HG02623 (cell line): ENCODE results near the gene CETN3.
"Not testable (repeated sequence)": the region's sequence is repeated elsewhere in the genome, so short reads cannot be mapped to it uniquely, and the experiment has no call there.

Experiments
- ATAC-seq: cut with Tn5 transposase; IDR thresholded peaks from one replicate; pipeline ENCODE4 v1.9.1; 2021; ENCODE audit warnings: moderate library complexity; ENCODE audit not compliant: unreplicated experiment

CETN3 gene

DNA sequence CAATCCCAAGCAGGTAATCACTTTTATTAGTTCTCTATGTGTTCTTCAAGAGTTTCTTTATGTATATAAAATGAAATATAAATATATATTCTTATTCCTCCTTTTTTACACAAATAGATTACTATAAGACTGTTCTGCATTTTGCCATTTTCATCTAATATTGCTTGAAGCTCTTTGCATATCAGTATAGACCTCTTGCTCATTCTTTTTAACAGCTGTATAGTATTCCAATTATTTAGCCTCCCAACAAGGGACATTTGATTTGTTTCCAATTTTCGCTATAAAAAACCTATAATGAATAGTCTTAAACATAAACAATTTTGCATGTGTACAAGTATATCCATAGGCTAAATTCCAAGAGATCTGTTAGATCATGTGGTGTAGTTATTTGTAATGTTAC is 25.2 kb downstream of the CETN3 start:
- ATAC-seq = no peak

DNA sequence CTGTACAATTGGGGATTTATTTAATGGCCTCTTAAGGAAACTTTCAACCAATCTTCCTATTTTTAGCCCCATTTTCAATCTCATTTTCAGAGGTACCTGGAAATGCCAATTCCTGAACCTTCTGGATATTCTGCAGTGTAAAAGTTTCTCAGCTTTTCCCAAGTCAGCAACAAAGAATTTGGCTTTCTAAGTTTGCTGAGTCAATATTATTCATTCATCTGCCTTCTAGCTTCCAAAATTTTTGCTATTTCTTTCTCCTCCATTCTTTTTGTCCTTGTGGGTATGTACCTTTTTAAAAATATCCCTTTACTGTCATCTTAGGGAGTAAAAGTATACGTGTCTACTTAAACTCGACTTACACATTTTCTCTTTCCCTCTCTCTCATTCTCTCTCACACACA is 25.7 kb downstream of the CETN3 start:
- no peak for ATAC-seq

DNA sequence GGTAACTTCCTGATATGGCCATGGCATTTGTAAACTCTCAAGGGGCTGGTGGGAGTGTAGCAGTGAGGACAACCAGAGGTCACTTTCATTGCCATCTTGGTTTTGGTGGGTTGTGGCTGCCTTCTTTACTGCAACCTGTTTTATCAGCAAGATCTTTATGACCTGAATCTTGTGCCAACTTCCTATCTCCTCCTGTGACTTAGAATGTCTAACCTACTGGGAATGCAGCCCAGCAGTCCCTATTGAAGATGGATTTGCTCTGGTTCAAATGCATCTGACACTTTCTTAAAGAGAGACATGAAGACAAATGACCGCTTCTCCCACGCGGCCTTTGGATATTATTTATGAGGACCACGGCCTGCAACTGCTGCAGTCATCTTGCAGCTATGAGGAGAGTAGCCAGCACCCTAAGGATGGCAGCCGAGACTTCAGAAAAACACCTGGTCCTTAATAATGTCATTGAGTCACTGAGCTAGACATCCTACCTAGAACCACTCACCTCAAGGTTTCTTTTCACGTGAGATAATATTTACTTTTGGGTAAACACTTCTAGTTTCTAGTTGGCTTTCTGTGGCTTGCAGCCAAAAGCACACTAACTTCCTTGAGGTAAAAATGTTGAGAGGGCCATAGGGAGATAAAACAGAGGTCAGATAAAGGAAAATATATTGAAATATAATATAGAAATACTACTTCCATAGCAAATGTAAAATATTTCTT is 28.2 kb downstream of the CETN3 start:
- no peak for ATAC-seq

DNA sequence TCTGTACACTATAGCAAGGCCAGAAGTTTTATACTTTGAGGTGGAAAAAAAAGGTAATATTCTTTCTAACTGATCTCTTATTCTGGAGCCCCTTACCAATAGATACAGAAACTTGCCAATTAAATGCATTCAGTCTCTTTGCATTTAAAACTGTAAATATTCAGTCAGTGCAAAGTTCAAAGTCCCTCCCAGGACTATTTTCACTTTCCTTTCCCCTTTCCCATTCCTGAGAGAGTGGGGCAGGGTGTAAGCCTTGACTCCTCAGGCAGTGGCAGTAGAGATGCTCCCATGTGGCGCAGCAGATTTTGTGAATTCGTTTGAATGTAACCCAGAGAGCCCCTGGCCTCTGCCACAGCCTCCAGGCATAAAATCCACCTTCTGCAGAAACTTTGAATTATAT is 29.9 kb downstream of the CETN3 start:
- ATAC-seq = no peak

DNA sequence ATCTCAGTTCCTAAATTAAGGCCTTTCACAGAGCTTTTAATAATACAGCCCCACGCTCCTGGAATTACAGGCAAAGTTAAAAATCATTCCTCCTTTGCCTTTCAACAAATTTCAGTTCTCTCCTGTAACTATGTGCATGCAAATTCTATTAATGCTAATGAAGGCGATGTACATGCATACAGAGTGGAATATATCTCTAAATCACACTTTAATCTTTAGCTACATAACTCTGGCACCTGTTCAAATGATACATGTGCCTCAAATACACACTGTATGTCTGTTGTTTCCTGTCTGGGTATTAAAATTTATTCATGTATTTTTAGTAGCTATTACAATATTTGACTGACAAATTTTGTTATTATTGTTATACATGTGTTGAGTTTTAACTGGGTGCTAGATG is 30.8 kb downstream of the CETN3 start:
- ATAC-seq = no peak

DNA sequence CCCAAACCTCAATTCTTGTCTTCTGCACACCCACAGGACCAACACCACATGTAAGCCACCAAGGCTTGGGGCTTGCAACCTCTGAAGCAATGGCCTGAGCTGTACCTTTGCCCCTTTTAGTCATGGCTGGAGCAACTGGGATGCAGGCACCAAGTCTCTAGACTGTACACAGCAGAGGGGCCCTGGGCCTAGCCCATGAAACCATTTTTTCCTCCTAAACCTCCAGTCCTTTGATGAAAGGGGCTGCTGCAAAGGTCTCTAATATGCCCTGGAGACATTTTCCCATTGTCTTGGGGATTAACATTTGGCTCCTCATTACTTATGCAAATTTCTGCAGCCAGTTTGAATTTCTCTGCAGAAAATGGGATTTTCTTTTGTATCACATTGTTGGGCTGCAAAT is 38.3 kb downstream of the CETN3 start:
- not testable (repeated sequence) for ATAC-seq

DNA sequence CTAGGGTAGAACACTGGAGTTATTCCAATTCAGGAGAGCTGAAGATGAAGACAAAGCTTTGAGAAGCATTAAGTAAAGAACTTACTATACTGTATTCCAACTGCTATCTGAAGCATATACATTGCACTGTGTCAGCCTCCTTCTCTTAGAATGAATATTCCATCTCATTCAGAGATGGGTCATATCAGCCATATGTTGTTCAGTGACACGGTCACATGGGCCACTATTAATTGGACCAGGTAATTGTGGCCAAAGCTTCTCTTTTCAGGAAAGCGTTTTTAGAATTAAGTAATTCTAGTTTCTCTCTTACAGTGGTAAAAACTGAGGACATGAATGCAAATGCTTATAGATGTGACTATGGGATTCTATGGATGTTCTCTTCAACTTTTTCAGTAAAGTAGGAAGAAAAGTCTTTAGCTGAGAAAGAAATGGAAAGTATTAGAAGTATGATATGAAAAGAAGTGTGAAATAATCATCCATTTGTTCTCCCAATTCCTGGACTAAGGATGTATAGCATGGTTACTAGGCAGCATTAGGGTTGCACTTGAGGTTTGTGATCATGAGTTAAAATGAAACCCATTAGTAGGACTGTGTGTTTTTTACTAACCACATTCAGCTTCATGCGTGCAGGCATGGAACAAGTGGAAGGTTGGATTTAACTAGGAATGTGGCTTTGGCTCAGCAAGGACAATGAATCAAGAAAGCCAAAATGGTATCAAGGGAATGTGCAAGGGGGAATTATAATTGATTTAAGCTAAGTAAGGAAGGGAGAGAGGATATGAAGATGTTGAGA is 40.9 kb downstream of the CETN3 start:
- ATAC-seq = peak; percentile 88

DNA sequence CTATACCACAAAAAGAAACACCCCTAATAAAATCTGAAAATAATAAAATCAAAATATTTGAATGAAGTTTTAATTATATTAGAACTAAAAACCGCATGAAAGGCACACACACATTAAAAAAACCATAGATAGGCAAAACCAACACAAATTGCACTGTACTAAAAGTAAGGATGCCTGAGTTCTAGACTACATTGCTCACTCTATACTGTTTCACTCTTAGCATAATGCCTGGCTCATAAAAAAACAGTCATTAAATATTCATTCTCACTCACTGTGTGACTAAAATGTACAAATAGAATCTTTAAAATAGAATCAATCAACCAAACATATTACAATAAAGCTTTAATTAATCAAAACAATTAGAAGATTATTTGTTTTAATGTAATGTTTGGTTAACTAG is 41.7 kb downstream of the CETN3 start:
- ATAC-seq = no peak

DNA sequence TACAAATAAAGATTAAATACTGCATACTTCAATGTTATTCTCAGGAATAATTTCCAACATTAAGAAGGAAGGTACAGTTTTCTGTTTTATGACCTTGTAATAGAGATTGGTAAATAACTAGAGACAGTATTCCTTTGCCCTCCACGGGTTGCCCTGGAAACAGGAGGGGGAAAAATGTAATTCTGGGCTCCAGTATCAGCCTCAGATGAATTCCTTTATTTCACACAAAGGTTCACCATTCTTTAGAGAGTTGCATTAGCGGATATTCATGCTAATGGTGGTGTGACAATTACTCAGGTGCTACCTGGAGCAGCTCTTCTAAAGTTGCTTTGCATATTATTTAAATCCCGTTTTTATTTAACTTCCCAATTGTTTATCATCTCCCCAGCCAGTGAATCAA is 42.6 kb downstream of the CETN3 start:
- ATAC-seq = no peak

DNA sequence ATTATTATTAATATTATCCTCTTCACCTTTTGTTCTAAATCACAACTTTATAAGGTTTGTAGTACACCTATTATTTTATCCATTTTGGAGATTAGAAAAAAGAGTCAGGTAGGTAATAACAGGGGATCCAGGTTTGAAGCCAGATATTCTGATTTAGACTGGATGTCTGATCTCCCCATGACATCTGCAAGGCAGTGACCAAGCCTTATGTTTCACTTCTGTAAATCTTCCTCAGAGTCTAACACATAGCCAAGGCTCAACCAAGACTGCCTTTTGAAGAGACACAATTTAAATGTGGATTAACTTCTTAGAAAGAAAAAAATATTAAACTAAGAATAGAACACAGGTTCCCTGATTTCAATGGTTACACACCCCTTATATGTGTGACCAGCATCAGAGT is 44.2 kb downstream of the CETN3 start:
- ATAC-seq = no peak

DNA sequence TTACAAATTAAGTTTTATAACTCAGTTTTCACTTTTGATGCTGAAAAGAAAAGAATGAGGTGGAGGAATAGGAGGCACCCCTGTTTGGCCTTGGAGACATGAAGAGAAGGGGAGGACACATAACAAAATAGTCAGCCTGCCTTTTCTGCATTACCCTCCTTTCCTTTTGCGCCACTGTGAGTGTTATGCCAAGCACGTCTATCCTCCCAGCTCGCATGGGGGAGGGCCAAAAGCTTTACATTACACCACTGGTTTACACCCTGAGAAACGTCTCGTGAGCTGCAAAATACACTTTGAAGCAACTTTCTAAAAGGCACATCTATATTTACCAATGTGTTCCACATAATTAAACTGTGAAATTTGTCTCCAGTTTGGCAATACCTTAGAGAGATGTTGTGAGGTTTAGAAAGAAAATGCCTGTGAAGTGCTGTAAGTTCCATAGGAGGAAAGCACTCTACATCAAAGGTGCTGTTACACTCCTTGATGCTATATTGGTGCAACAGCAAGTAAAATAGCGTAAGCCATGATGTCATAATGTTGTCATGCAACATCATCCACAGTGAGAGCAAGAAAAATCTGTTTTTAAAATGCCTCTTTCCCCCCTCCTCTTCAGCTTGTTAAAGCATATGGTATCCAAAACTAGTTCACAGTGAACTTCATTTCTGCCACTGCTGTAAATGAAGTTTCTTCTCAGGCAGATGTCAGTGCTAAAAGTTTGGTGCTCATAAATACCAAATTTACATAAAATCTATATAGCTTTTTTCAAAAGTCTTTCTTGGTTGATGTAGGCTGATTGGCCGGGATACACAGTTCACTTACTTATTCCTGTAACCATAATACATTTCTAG is 50.3 kb downstream of the CETN3 start:
- no peak for ATAC-seq

DNA sequence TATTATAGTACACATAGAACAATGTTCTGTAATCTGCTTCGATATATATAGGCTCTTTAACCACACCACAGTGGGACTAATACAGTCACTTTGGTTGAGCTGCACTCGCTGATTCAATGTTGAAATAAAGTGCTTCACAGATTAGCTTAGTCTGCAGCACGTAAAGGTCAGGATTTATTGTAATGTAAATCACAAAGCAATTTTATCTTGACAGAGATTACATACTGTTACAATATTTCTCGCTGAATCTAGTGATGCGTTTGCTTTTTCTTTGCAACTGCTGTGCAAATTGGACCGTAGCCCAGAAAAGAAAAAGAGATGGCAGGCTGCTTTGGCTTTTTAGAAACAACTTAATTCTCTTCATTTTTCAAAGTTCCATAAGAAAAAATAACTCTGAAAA is 52.9 kb downstream of the CETN3 start:
- ATAC-seq = no peak

DNA sequence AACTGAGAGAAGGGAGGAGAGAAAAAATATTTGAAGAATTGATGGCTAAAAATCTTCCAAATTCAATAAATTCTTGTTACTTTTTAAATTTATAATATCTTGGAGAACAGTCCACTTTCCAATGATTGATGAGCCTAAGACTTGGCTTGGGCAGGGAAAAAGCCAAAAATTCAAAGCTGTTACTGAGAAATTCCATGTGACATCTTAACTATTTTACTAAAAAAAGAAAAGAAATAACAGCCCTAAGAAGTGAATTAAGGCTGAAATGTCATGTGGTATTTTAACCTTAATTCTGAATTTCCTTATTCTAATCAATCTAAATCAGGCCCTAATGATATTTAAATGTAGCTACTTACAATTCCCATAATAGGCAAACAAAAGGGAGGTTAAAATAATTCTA is 53.4 kb downstream of the CETN3 start:
- no peak for ATAC-seq

DNA sequence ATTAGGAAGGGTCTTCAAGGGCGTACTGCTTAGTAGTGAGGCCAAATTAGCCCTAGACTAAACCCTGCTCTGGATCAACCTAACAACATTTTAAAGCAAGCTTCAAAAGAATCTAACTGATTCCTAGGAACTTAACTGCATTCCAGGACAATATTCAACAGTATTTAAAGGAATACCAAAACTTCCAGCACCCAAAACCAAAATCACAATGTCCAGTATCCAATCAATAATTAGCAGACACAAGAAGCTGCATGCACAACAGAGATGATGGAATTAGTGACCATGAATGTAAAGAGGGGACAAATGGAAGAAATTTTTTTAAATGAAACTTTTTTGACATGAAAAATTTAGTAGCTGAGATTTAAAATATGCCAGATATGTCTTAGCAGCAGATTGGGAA is 53.9 kb downstream of the CETN3 start:
- ATAC-seq = no peak

DNA sequence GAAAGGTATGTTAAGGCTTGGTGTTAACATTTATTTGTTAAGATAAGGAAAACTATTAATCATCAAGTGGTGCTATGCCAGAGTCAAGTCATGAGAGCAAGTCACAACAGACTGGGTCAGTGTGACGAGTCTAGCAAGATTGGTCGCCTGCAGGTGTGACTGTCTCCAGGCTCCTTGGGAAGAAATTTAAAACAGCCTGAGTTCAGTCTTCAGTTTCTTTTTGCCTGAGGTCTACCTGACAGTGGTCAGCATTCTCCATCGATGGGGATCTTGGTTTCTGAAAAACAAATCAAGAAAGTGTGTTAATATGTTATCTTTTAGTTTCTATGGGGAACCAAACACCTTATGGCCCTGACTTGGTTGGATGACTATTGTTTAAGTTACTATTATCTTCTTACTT is 56.3 kb downstream of the CETN3 start:
- ATAC-seq = peak; percentile 77

DNA sequence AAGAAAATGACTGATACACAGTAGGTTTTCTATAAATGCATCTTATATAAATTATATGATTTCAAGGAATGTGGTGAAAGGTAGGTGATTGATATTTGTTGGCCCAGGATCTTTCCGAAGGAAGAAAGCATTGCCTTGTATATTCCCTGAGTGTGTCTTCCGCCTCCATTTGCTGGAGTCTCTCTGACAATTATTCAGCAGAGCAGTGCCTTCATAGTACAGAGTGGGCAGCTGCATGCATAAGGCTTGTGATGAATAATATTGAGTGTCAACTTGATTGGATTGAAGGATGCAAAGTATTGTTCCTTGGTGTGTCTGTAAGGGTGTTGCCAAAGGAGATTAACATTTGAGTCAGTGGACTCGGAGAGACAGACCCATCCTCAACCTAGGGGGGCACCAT is 58.5 kb downstream of the CETN3 start:
- no peak for ATAC-seq

DNA sequence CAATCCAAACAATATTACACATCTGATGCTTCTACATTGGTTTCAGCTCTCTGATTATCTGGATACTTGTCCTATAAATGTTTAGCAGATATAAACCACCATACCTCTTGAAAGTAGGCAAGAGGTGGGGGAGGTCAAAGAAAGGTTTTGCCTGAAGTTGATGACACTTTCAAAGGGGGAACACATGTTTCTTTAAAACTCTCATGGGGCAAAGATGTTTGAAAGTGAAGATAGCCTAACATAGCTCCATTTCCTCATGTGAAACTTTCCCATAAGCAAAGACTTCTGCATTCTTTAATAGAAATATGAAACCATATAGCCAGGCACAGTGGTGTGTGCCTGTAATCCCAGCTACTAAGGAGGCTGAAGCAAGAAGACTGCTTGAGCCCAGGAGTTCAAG is 62.1 kb downstream of the CETN3 start:
- peak; percentile 48 for ATAC-seq

DNA sequence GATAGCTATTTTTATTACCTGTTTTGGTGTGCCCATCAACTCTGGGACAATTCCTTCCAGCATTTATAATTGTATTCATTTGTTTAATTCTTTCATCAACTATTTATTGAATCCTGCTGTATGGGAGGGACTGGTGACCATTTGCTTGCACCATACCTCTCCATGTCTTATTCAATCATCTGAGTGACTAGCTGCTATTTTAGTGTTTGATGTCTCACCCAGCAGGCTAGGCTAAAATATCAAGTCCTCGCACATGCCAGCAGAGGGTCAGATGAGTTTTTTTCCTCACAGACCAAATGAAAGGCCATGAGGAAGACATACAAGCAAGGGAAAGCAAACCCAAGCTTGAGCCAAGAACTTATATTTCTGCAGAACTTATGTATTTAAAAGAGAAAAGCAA is 63.9 kb downstream of the CETN3 start:
- ATAC-seq = no peak

DNA sequence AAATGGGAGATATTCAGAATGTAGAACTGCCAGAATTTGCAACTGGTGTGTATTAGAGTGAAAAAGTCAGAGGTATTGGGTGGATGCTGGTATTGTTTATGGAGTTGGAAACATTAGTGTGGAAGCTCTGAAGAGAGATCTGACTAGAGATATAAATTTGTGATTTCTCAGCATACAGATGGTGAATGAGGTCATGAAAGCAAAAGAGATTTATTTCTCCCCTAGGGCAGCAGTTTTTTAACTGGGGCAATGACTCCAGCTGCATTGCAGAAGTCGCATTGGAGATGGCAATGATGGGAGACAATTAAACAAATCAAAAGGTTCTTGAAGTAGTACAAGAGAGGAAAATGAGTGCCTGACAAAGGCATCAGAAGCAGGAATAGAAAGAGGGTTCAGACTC is 64.9 kb downstream of the CETN3 start:
- no peak for ATAC-seq

DNA sequence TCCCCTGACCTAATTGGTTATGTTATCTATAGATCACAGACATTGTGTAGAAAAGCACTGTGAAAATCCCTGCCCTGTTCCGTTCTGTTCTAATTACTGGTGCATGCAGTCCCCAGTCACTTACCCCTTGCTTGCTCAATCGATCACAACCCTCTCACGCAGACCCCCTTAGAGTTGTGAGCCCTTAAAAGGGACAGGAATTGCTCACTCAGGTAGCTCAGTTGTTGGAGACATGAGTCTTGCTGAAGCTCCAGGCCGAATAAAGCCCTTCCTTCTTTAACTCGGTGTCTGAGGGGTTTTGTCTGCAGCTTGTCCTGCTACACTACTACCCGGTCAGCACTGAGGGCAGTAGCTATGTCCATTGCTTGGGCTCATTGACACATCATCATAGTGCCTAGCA is 65.8 kb downstream of the CETN3 start:
- ATAC-seq = not testable (repeated sequence)

DNA sequence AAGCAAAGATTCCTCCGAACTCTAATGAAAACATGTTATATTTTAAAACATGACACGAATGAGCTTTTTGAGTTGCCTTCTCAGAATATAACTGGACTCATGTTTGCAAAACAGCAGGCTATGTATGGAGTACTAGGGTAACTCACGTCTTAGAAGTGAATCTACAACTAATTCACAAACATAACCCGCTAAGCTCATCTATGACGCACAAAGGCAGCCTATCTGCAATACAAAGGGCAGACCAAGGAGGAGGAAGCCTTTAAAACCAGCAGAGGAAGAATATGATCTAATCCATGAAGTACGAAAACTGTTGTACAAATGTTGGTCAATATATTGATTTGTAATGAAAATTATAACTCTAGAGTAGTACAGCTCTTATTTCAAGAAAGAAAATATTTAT is 67.0 kb downstream of the CETN3 start:
- ATAC-seq = no peak
